Measurements from ENCODE around the gene OPTN. TPM values are rescaled to one million over a fixed set of nuclear protein-coding genes. Genes with fewer than 3 reads are reported as not detected.

Gene OPTN
- total RNA-seq, 4 donors from 2014 or later, result 59.6 to 123 (median 77.1) TPM

GRCh38 chr10:13120786-13121499, 21.0 kb downstream of the OPTN start:
- TF ChIP-seq CTCF (IDR thresholded peaks at IDR 0.05), result no peak
- ATAC-seq (ENCODE audit: low FRiP score) (no peak), DNase-seq (ENCODE audit: low spot score) (no peak)

GRCh38 chr10:13121500-13121854, 21.5 kb downstream of the OPTN start:
- no peak for ATAC-seq (ENCODE audit: low FRiP score)

GRCh38 chr10:13136651-13137050, 36.7 kb downstream of the OPTN start:
- ATAC-seq (ENCODE audit: low FRiP score), result no peak
- no peak for TF ChIP-seq CTCF (IDR thresholded peaks at IDR 0.05)
- DNase-seq (ENCODE audit: low spot score), result no peak

More at GRCh38 chr10:13121500-13121854, 21.5 kb downstream of the OPTN start:
- DNase-seq (ENCODE audit: low spot score), result no peak
- no peak for TF ChIP-seq CTCF (IDR thresholded peaks at IDR 0.05)

- TF ChIP-seq CTCF (IDR thresholded peaks at IDR 0.05), result no peak
- ATAC-seq (ENCODE audit: low FRiP score) (no peak), DNase-seq (ENCODE audit: low spot score) (no peak)
These were observed 39.2 kb downstream of the OPTN start for GRCh38 chr10:13139150-13139549.

GRCh38 chr10:13139676-13140075, 39.7 kb downstream of the OPTN start:
- ATAC-seq (ENCODE audit: low FRiP score) (no peak), DNase-seq (ENCODE audit: low spot score) (no peak)
- TF ChIP-seq CTCF (IDR thresholded peaks at IDR 0.05), result no peak

- no peak for TF ChIP-seq CTCF (IDR thresholded peaks at IDR 0.05)
- ATAC-seq (ENCODE audit: low FRiP score) (no peak), DNase-seq (ENCODE audit: low spot score) (no peak)
These were observed 40.7 kb downstream of the OPTN start for GRCh38 chr10:13140627-13141190.

GRCh38 chr10:13143766-13144165, 43.8 kb downstream of the OPTN start:
- ATAC-seq (ENCODE audit: low FRiP score) (no peak), DNase-seq (ENCODE audit: low spot score) (no peak)
- no peak for TF ChIP-seq CTCF (IDR thresholded peaks at IDR 0.05)
